ENCODE results near the gene SDR9C7. TPM values are rescaled to one million over a fixed set of nuclear protein-coding genes. Genes with fewer than 3 reads are reported as not detected.

SDR9C7 gene
- total and polyA plus RNA-seq, 2 experiments from 2014 or later, result not detected

- Histone ChIP-seq H3K27me3 (ENCODE audit: insufficient read depth) (no peaks in the 10 kb centered on the region), H3K36me3 (ENCODE audit: insufficient read depth) (no peaks in the 10 kb centered on the region), H4K20me1 (replicated peaks; ENCODE audit: insufficient read depth) (no peaks in the 10 kb centered on the region), H2AFZ (no peak overlapping the region), H3K4me2 (no peak overlapping the region), H3K4me3 (no peak overlapping the region), H3K79me2 (replicated peaks; ENCODE audit: insufficient read depth) (no peaks in the 10 kb centered on the region), H3K27ac (ENCODE audit: low read depth) (no peak overlapping the region), H3K4me1 (ENCODE audit: insufficient read depth) (no peaks in the 10 kb centered on the region), H3F3A (replicated peaks; ENCODE audit: low read depth) (no peaks in the 10 kb centered on the region), H3K9me2 (ENCODE audit: insufficient read depth) (peaks cover 4% of the 10 kb centered on the region; the same call in 1 of the 2 replicates)
- peaks cover 32% of the 10 kb centered on the region for H3K9me3 Mint-ChIP-seq
- H3K27ac Mint-ChIP-seq, result no peak overlapping the region
- DNase-seq (ENCODE audit: low spot score), result no peak
- H3K36me3 Mint-ChIP-seq (ENCODE audit: low read depth), result peaks cover 5% of the 10 kb centered on the region
- H3K4me1 Mint-ChIP-seq, result no peaks in the 10 kb centered on the region
- peaks cover 12% of the 10 kb centered on the region for H3K27me3 Mint-ChIP-seq (ENCODE audit: insufficient read depth, low read depth, poor library complexity)
- H3K4me3 Mint-ChIP-seq, result no peak overlapping the region
- TF ChIP-seq CREB1 (CRISPR knock-in tag; IDR thresholded peaks at IDR 0.05; ENCODE audit: low read depth) (no peak), EZH2phosphoT487 (IDR thresholded peaks at IDR 0.05; ENCODE audit: unreplicated experiment) (no peak), JUNB (IDR thresholded peaks at IDR 0.05; ENCODE audit: unreplicated experiment) (no peak), ZNF462 (CRISPR knock-in tag; IDR thresholded peaks at IDR 0.05) (no peak)
- no peak for ATAC-seq
Observed at GRCh38 chr12:56953314-56953713, 19.1 kb upstream of the SDR9C7 start.

DNA sequence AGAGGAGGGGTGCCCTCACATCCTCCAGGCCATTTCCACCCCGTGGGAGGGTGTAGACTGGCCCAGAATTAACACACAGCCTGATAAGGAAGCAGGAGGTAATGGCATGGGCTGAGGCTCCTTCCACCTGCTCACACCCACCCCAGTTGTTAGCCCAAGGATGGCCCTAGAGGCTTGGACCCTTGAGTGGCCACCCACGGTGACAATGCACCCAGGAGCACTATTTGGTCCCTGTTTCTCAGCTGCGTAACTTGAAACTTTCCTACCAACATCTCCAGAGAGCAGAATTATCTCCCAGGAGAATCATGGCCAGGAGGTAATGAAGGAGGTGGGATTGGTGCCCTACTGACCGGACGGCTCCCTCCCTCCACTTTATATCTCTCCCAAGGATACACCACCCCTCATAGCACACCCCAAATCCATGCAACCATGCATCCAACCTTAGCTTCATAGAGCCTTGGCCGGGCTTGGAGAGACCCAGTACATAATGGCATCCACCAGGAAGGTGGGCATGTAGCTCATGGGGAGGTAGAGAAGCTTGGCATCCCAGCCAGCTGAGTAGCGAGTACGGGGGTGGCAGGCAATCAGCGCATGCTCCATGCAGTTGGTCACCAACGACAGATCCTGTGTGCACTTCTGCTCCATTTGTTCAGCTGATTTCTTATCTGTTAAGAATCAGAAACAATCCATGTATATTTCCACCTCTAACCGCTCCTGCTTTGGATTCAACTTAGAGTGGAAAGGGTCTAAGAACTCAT lies 17.6 kb upstream of the SDR9C7 start:
- Histone ChIP-seq H3K27me3 (ENCODE audit: insufficient read depth) (no peaks in the 10 kb centered on the region), H3K27ac (ENCODE audit: low read depth) (no peak overlapping the region), H3K4me3 (no peak overlapping the region), H3K9me2 (ENCODE audit: insufficient read depth) (peaks cover 4% of the 10 kb centered on the region; the same call in 1 of the 2 replicates), H4K20me1 (replicated peaks; ENCODE audit: insufficient read depth) (no peaks in the 10 kb centered on the region), H3F3A (replicated peaks; ENCODE audit: low read depth) (no peaks in the 10 kb centered on the region), H3K4me2 (no peak overlapping the region), H2AFZ (no peak overlapping the region), H3K79me2 (replicated peaks; ENCODE audit: insufficient read depth) (no peaks in the 10 kb centered on the region), H3K4me1 (ENCODE audit: insufficient read depth) (no peaks in the 10 kb centered on the region), H3K36me3 (ENCODE audit: insufficient read depth) (no peaks in the 10 kb centered on the region)
- DNase-seq (ENCODE audit: low spot score) (no peak), ATAC-seq (no peak)
- H3K9me3 Mint-ChIP-seq, result peaks cover 17% of the 10 kb centered on the region
- no peaks in the 10 kb centered on the region; the same call in 2 of the 3 replicates for H3K36me3 Mint-ChIP-seq (ENCODE audit: low read depth)
- H3K27me3 Mint-ChIP-seq (ENCODE audit: insufficient read depth, low read depth, poor library complexity), result peaks cover 10% of the 10 kb centered on the region
- H3K4me3 Mint-ChIP-seq, result no peak overlapping the region
- H3K27ac Mint-ChIP-seq, result no peak overlapping the region
- no peaks in the 10 kb centered on the region for H3K4me1 Mint-ChIP-seq
- no peak for TF ChIP-seq EZH2phosphoT487 (IDR thresholded peaks at IDR 0.05; ENCODE audit: unreplicated experiment)
- no peak for TF ChIP-seq ZNF462 (CRISPR knock-in tag; IDR thresholded peaks at IDR 0.05)
